WTC11 (cell line): Measurements from ENCODE around the gene SPINT1. TPM values are rescaled to one million over a fixed set of nuclear protein-coding genes. Genes with fewer than 3 reads are reported as not detected.

Experiments
- ATAC-seq: fragments of 200-7000 bp; cut with Tn5 transposase; 2 replicates; pipeline ENCODE4 v1.10.0; 2021; ENCODE audit warnings: mild to moderate bottlenecking, moderate library complexity
- CTCF ChIA-PET: fragments of 300-600 bp; sonication (Branson Sonifier 250); formaldehyde crosslinking; loops from one replicate; lab custom pipeline; 2021; ENCODE audit warnings: antibody characterized with exemption; lab: Charles Lee
- POLR2A ChIA-PET: fragments of 350-600 bp; sonication (Branson Sonifier 250); formaldehyde crosslinking; loops from one replicate; lab custom pipeline; 2021; ENCODE audit warnings: antibody characterized with exemption; lab: Charles Lee
- DNase-seq: peaks from one replicate; pipeline ENCODE4 v3.0.0; 2021; ENCODE audit warnings: low spot score
- H3K27ac Mint-ChIP-seq: 2 replicates; pipeline ENCODE4 v1.8.0; 2021; ENCODE audit warnings: mixed read lengths
- H3K27me3 Mint-ChIP-seq: 2 replicates; pipeline ENCODE4 v1.8.0; 2021; ENCODE audit warnings: low read depth, mild to moderate bottlenecking, moderate library complexity, mixed read lengths
- H3K36me3 Mint-ChIP-seq: 2 replicates; pipeline ENCODE4 v1.8.0; 2021; ENCODE audit warnings: mixed read lengths
- H3K4me1 Mint-ChIP-seq: 2 replicates; pipeline ENCODE4 v1.8.0; 2022; ENCODE audit warnings: mixed read lengths
- H3K4me3 Mint-ChIP-seq: 2 replicates; pipeline ENCODE4 v1.8.0; 2021; ENCODE audit warnings: mild to moderate bottlenecking, moderate library complexity, mixed read lengths
- H3K9me3 Mint-ChIP-seq: 2 replicates; pipeline ENCODE4 v1.8.0; 2021; ENCODE audit warnings: mixed read lengths
- ATF6 ChIP-seq: sonication (generic); formaldehyde crosslinking; IDR thresholded peaks from 2 replicates; pipeline ENCODE4 v1.8.1; 2023; ENCODE audit warnings: mild to moderate bottlenecking, missing genetic modification reagents
- CREM ChIP-seq: sonication (generic); formaldehyde crosslinking; IDR thresholded peaks from 2 replicates; pipeline ENCODE4 v1.8.1; 2022; ENCODE audit warnings: mild to moderate bottlenecking, missing genetic modification reagents, moderate library complexity
- E2F5 ChIP-seq: sonication (generic); formaldehyde crosslinking; IDR thresholded peaks from 2 replicates; pipeline ENCODE4 v1.8.1; 2022; ENCODE audit warnings: mild to moderate bottlenecking, moderate library complexity, missing genetic modification reagents
- ELF4 ChIP-seq: sonication (generic); formaldehyde crosslinking; IDR thresholded peaks from 2 replicates; pipeline ENCODE4 v1.8.1; 2022; ENCODE audit warnings: low read depth, mild to moderate bottlenecking, moderate library complexity, missing genetic modification reagents
- ESRRA ChIP-seq: sonication (generic); formaldehyde crosslinking; IDR thresholded peaks from 2 replicates; pipeline ENCODE4 v1.8.1; 2022; ENCODE audit warnings: mild to moderate bottlenecking, missing genetic modification reagents, borderline replicate concordance
- FOXK1 ChIP-seq: sonication (generic); formaldehyde crosslinking; IDR thresholded peaks from 2 replicates; pipeline ENCODE4 v1.8.0; 2022; ENCODE audit warnings: mild to moderate bottlenecking, moderate library complexity, missing genetic modification reagents
- GTF2I ChIP-seq: fragments of 250-450 bp; sonication (Bioruptor Pico); conservative IDR thresholded peaks from 2 replicates; pipeline ENCODE4 v1.4.0; 2021; ENCODE audit warnings: mild to moderate bottlenecking
- IRF1 ChIP-seq: sonication (generic); formaldehyde crosslinking; IDR thresholded peaks from 2 replicates; pipeline ENCODE4 v1.8.0; 2023; ENCODE audit warnings: missing genetic modification reagents
- JUN ChIP-seq: sonication (generic); formaldehyde crosslinking; IDR thresholded peaks from 2 replicates; pipeline ENCODE4 v1.8.0; 2023; ENCODE audit warnings: mild to moderate bottlenecking, missing genetic modification reagents
- MLX ChIP-seq: sonication (generic); formaldehyde crosslinking; IDR thresholded peaks from 2 replicates; pipeline ENCODE4 v1.8.1; 2023; ENCODE audit warnings: mild to moderate bottlenecking, missing genetic modification reagents, moderate library complexity
- MYBL2 ChIP-seq: sonication (generic); formaldehyde crosslinking; IDR thresholded peaks from 2 replicates; pipeline ENCODE4 v1.8.1; 2023; ENCODE audit warnings: mild to moderate bottlenecking, moderate library complexity, missing genetic modification reagents
- PRRX2 ChIP-seq: fragments of 250-450 bp; sonication (Bioruptor Pico); IDR thresholded peaks from 2 replicates; pipeline ENCODE4 v1.8.0; 2021; ENCODE audit warnings: mild to moderate bottlenecking
- RELA ChIP-seq: sonication (generic); formaldehyde crosslinking; IDR thresholded peaks from 2 replicates; pipeline ENCODE4 v1.8.1; 2022; ENCODE audit warnings: missing genetic modification reagents, mild to moderate bottlenecking, borderline replicate concordance
- RORB ChIP-seq: fragments of 250-450 bp; sonication (Bioruptor Pico); IDR thresholded peaks from 2 replicates; pipeline ENCODE4 v1.9.0; 2021; ENCODE audit warnings: mild to moderate bottlenecking
- SMAD3 ChIP-seq: sonication (generic); formaldehyde crosslinking; IDR thresholded peaks from 2 replicates; pipeline ENCODE4 v1.8.0; 2022; ENCODE audit warnings: missing genetic modification reagents, mild to moderate bottlenecking, borderline replicate concordance
- SMAD4 ChIP-seq: sonication (generic); formaldehyde crosslinking; IDR thresholded peaks from 2 replicates; pipeline ENCODE4 v1.8.0; 2022; ENCODE audit warnings: mild to moderate bottlenecking, missing genetic modification reagents
- STAT6 ChIP-seq: sonication (generic); formaldehyde crosslinking; conservative IDR thresholded peaks from 2 replicates; pipeline ENCODE4 v1.8.1; 2023; ENCODE audit warnings: mild to moderate bottlenecking, low read depth, missing genetic modification reagents, moderate library complexity
- TCF7 ChIP-seq: sonication (generic); formaldehyde crosslinking; IDR thresholded peaks from 2 replicates; pipeline ENCODE4 v1.8.0; 2022; ENCODE audit warnings: mild to moderate bottlenecking, low read depth, missing genetic modification reagents, moderate library complexity
- TEAD1 ChIP-seq: sonication (generic); formaldehyde crosslinking; IDR thresholded peaks from 2 replicates; pipeline ENCODE4 v1.8.0; 2022; ENCODE audit warnings: mild to moderate bottlenecking, missing genetic modification reagents
- ZBTB43 ChIP-seq: sonication (generic); formaldehyde crosslinking; IDR thresholded peaks from 2 replicates; pipeline ENCODE4 v1.8.1; 2023; ENCODE audit warnings: mild to moderate bottlenecking, missing genetic modification reagents
- ZNF219 ChIP-seq: sonication (generic); formaldehyde crosslinking; IDR thresholded peaks from 2 replicates; pipeline ENCODE4 v1.8.0; 2023; ENCODE audit warnings: missing genetic modification reagents, mild to moderate bottlenecking, borderline replicate concordance
- total RNA-seq: library from RNA; stranded (reverse); gene quantifications from 3 replicates; pipeline ENCODE4 v1.2.3, GENCODE V29; 2021

The SPINT1 gene
- total RNA-seq, 1 experiment from 2014 or later = 140 TPM

- Mint-ChIP-seq H3K9me3 (no peaks in the 10 kb centered on the region), H3K36me3 (no peaks in the 10 kb centered on the region), H3K27ac (no peak overlapping the region), H3K27me3 (peaks cover 4% of the 10 kb centered on the region; the same call in 1 of the 2 replicates), H3K4me1 (peaks cover 28% of the 10 kb centered on the region), H3K4me3 (no peak overlapping the region)
- no peak for TF ChIP-seq CREM (CRISPR knock-in tag)
- no peak for TF ChIP-seq STAT6 (CRISPR knock-in tag)
- TF ChIP-seq ZNF219 = no peak
- no peak for TF ChIP-seq RORB
- no peak for TF ChIP-seq ESRRA (CRISPR knock-in tag)
- TF ChIP-seq ZBTB43 (CRISPR knock-in tag) = no peak
- no peak for TF ChIP-seq SMAD3 (CRISPR knock-in tag)
- TF ChIP-seq E2F5 (CRISPR knock-in tag) = no peak
- DNase-seq (no peak), ATAC-seq (no peak)
- CTCF ChIA-PET = interaction anchor here (2.9 to 11.6 kb wide), 2 partner anchors 21 to 24 kb away, joined by 20 to 115 read pairs; partner anchors contain the start of gene VPS18
- POLR2A ChIA-PET = interaction anchor here (1.0 kb wide), 1 partner anchor 11 kb away, joined by 3 read pairs; no protein-coding TSS in a partner anchor
These were observed 25.8 kb downstream of the SPINT1 start for GRCh38 chr15:40869686-40870085.

- ATAC-seq (no peak), DNase-seq (no peak)
- Mint-ChIP-seq H3K27me3 (peaks cover 4% of the 10 kb centered on the region; the same call in 1 of the 2 replicates), H3K27ac (no peak overlapping the region), H3K36me3 (no peaks in the 10 kb centered on the region), H3K4me1 (peaks cover 28% of the 10 kb centered on the region), H3K9me3 (no peaks in the 10 kb centered on the region), H3K4me3 (no peak overlapping the region)
- TF ChIP-seq JUN (CRISPR knock-in tag) = no peak
- TF ChIP-seq SMAD4 (CRISPR knock-in tag) = no peak
- TF ChIP-seq GTF2I = no peak
- ChIA-PET CTCF (interaction anchor here (0.6 to 11.6 kb wide), 5 partner anchors 20 to 107 kb away, joined by 3 to 115 read pairs (median 20); partner anchors contain the start of genes GCHFR and VPS18), POLR2A (interaction anchor here (0.5 to 1.8 kb wide), 2 partner anchors 24 to 124 kb away, joined by 5 to 7 read pairs; partner anchors contain the start of gene VPS18)
These were observed 26.9 kb downstream of the SPINT1 start for GRCh38 chr15:40870716-40871115.

GRCh38 chr15:40871749-40872617, 28.1 kb downstream of the SPINT1 start:
- CTCF ChIA-PET = interaction anchor here (0.7 to 11.6 kb wide), 9 partner anchors 10 to 125 kb away, joined by 3 to 115 read pairs (median 4); partner anchors contain the start of genes SPINT1 and VPS18
- TF ChIP-seq TEAD1 (CRISPR knock-in tag) (no peak), RELA (no peak), MLX (CRISPR knock-in tag) (no peak), IRF1 (CRISPR knock-in tag) (no peak), TCF7 (CRISPR knock-in tag) (no peak), ATF6 (CRISPR knock-in tag) (no peak), ELF4 (no peak), FOXK1 (CRISPR knock-in tag) (no peak), PRRX2 (no peak), MYBL2 (CRISPR knock-in tag) (no peak)
- peak; percentile 73 for DNase-seq

More at GRCh38 chr15:40871749-40872617, 28.1 kb downstream of the SPINT1 start:
- Mint-ChIP-seq H3K27ac (peak overlapping the region; percentile 47), H3K36me3 (no peaks in the 10 kb centered on the region), H3K9me3 (no peaks in the 10 kb centered on the region), H3K4me1 (peaks cover 32% of the 10 kb centered on the region), H3K4me3 (peak overlapping the region; percentile 50), H3K27me3 (peaks cover 4% of the 10 kb centered on the region; the same call in 1 of the 2 replicates)
- ATAC-seq = peak; percentile 33
- POLR2A ChIA-PET = interaction anchor here (0.9 to 4.2 kb wide), 5 partner anchors 13 to 108 kb away, joined by 3 to 39 read pairs (median 4); partner anchors contain the start of genes CHAC1, GCHFR and VPS18
